ENCODE results near the gene CDH10.

Gene CDH10

GRCh38 chr5:24535646-24536045, 109.1 kb downstream of the CDH10 start:
- intact Hi-C loops (cut with DNase I; ENCODE audit: low total_unique reads) = no loop called here
- Histone ChIP-seq H3K9me3 (no peaks in the 10 kb centered on the region), H3K27me3 (no peaks in the 10 kb centered on the region), H3K4me3 (no peak overlapping the region), H3K27ac (no peak overlapping the region), H3K4me1 (no peaks in the 10 kb centered on the region), H3K36me3 (no peaks in the 10 kb centered on the region)
- DNase-seq = no peak
- TF ChIP-seq CTCF (IDR thresholded peaks at IDR 0.05) = no peak

DNA sequence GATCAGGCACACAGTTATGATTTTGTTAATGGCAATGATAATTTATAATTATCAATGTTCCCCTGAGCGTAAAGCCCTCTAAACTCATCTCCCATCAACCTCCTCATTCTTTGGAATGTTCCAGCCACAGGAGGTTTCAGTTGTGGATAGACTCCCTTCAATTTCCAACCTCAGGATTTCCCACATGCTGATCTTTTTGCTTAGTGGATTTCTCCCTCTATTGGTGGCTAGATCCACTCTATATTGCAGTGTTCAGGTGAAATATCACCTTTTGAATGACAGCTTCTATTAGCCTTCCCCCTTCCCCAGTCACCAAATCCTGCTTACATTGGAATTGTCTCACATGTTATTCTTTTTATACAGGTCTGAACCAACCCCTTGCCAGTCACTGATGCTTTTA, 113.9 kb downstream of the CDH10 start:
- H3K4me3 ChIP-seq = no peak overlapping the region
- no peak for TF ChIP-seq CTCF (IDR thresholded peaks at IDR 0.05)
- no peak overlapping the region for H3K27ac ChIP-seq
- H3K27me3 ChIP-seq = no peaks in the 10 kb centered on the region
- DNase-seq = no peak
- intact Hi-C loops (cut with DNase I; ENCODE audit: low total_unique reads) = no loop called here
- H3K36me3 ChIP-seq = no peaks in the 10 kb centered on the region
- no peaks in the 10 kb centered on the region for H3K4me1 ChIP-seq
- no peaks in the 10 kb centered on the region for H3K9me3 ChIP-seq

GRCh38 chr5:24525414-24525813, 119.4 kb downstream of the CDH10 start:
- DNase-seq = no peak
- H3K4me1 ChIP-seq = no peaks in the 10 kb centered on the region
- H3K9me3 ChIP-seq = no peaks in the 10 kb centered on the region
- no peak for TF ChIP-seq CTCF (IDR thresholded peaks at IDR 0.05)
- H3K36me3 ChIP-seq = no peaks in the 10 kb centered on the region
- H3K4me3 ChIP-seq = no peak overlapping the region
- H3K27me3 ChIP-seq = no peaks in the 10 kb centered on the region
- intact Hi-C loops (cut with DNase I; ENCODE audit: low total_unique reads) = no loop called here
- no peak overlapping the region for H3K27ac ChIP-seq

DNA sequence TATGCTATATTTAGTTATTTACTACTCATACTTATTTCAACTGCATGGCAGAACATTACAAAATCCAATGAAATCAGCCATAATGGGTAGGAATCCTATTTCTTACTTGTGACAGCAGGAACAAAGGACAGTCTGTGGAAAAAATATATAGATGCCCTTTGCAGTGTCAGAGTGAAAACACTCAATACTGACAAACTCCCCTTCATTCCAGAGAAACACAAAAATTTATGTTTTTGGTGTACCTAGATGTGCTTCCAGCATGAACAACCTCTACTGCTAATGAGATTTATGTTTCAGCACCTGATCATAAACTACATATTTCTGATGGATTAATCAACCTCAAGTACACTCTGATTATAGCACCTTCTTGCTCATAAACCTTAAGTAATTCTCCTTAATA, 132.4 kb downstream of the CDH10 start:
- intact Hi-C loops (cut with DNase I; ENCODE audit: low total_unique reads) = no loop called here
- no peak for DNase-seq
- H3K36me3 ChIP-seq = no peaks in the 10 kb centered on the region
- H3K9me3 ChIP-seq = no peaks in the 10 kb centered on the region
- no peaks in the 10 kb centered on the region for H3K4me1 ChIP-seq
- H3K27ac ChIP-seq = no peak overlapping the region
- no peaks in the 10 kb centered on the region for H3K27me3 ChIP-seq
- no peak for TF ChIP-seq CTCF (IDR thresholded peaks at IDR 0.05)
- no peak overlapping the region for H3K4me3 ChIP-seq

DNA sequence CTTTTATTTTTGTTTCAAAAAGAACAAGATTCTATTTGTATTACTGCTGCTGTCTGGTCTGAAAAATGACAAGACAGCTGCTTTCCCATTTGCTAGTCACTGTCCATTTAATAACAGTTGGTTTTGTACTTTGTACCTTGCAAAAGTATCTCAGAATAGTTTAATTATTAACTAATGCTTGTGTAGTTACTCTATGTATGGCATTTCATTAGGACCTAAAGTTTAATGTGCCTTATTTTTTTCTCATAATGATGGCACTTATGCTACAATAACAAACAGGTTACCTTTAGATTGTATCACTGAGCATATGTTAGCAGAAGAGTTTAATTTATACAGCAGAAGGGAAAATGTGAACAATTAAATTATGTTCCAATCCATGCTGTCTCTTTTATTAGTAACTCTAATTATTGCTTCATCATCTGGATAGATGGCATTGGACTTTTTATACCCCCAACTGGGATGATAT, 134.2 kb downstream of the CDH10 start:
- H3K27me3 ChIP-seq = no peaks in the 10 kb centered on the region
- no peak overlapping the region for H3K27ac ChIP-seq
- H3K4me3 ChIP-seq = no peak overlapping the region
- DNase-seq = no peak
- H3K4me1 ChIP-seq = no peaks in the 10 kb centered on the region
- H3K36me3 ChIP-seq = no peaks in the 10 kb centered on the region
- no peak for TF ChIP-seq CTCF (IDR thresholded peaks at IDR 0.05)
- intact Hi-C loops (cut with DNase I; ENCODE audit: low total_unique reads) = no loop called here
- H3K9me3 ChIP-seq = no peaks in the 10 kb centered on the region

DNA sequence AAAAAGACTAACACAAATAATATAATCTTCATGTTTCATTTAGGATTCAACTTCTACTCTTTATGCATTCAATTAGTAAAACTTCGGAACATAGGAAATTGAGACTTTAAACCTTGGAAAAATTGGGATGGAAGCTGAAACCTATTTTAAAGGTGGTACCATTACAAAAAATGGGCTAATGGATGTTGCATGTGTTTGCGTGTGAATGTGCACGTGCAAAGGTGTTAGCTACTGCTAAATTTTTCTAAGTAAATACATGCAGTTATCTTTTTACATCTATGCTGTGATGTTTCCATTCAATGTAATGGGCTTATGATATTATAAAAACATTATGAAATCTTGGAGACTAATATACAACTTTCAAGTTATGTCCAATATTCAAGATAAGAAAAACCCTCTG, 134.8 kb downstream of the CDH10 start:
- intact Hi-C loops (cut with DNase I; ENCODE audit: low total_unique reads) = no loop called here

More for the DNA sequence above, 134.8 kb downstream of the CDH10 start:
- no peak for DNase-seq
- no peaks in the 10 kb centered on the region for H3K36me3 ChIP-seq
- no peak overlapping the region for H3K4me3 ChIP-seq
- no peak for TF ChIP-seq CTCF (IDR thresholded peaks at IDR 0.05)
- H3K27me3 ChIP-seq = no peaks in the 10 kb centered on the region
- no peak overlapping the region for H3K27ac ChIP-seq
- H3K4me1 ChIP-seq = no peaks in the 10 kb centered on the region
- no peaks in the 10 kb centered on the region for H3K9me3 ChIP-seq

Data from tibial artery (tissue), 4 donors.